AG04449 (cell line): Measurements from ENCODE around the gene FUT3.

Experiments used
- CTCF ChIA-PET: fragments of 350-600 bp; formaldehyde crosslinking; extraction: SDS; loops from one replicate; lab custom pipeline; 2021; ENCODE audit warnings: antibody characterized with exemption; lab: Yijun Ruan, JAX
- POLR2A ChIA-PET: fragments of 400-600, 350-600 bp; formaldehyde crosslinking; extraction: SDS; loops from one replicate; lab custom pipeline; 2020; ENCODE audit warnings: antibody characterized with exemption, inconsistent platforms; lab: Yijun Ruan, JAX
- DNase-seq: peaks from one replicate; pipeline ENCODE4 v3.0.0-alpha.2; 2010; ENCODE audit warnings: low read depth, low spot score
- H3K4me3 ChIP-seq: 2 replicates; pipeline ENCODE4 v1.5.1; 2011; ENCODE audit warnings: low read depth, mild to moderate bottlenecking, control low read depth, low read length
- CTCF ChIP-seq: IDR thresholded peaks from one replicate; pipeline ENCODE4 v1.5.1; 2011; ENCODE audit warnings: mild to moderate bottlenecking, moderate library complexity, low read length, control low read depth, inconsistent platforms; ENCODE audit not compliant: insufficient read depth; ENCODE audit errors: missing control alignments

The FUT3 gene

GRCh38 chr19:5811117-5811516, 40.1 kb downstream of the FUT3 start:
- POLR2A ChIA-PET, result no interaction called here
- CTCF ChIA-PET, result interaction anchor here (0.8 kb wide), 1 partner anchor 12 kb away, joined by 3 read pairs; no protein-coding TSS in a partner anchor
- no peak overlapping the region for H3K4me3 ChIP-seq
- TF ChIP-seq CTCF, result no peak
- no peak for DNase-seq

GRCh38 chr19:5809469-5809868, 41.8 kb downstream of the FUT3 start:
- no peak for DNase-seq
- TF ChIP-seq CTCF, result no peak

GRCh38 chr19:5809053-5809452, 42.2 kb downstream of the FUT3 start:
- no peak for DNase-seq
- TF ChIP-seq CTCF, result no peak
- POLR2A ChIA-PET, result no interaction called here
- H3K4me3 ChIP-seq, result no peak overlapping the region
- CTCF ChIA-PET, result interaction anchor here (0.8 to 3.3 kb wide), 5 partner anchors 15 to 229 kb away, joined by 3 to 12 read pairs (median 7); partner anchors contain the start of genes FUT3 and NDUFA11

More at GRCh38 chr19:5809469-5809868, 41.8 kb downstream of the FUT3 start:
- H3K4me3 ChIP-seq, result no peak overlapping the region
- POLR2A ChIA-PET, result no interaction called here
- CTCF ChIA-PET, result no interaction called here

GRCh38 chr19:5808120-5808816, 43.0 kb downstream of the FUT3 start:
- TF ChIP-seq CTCF, result no peak
- ChIA-PET CTCF (interaction anchor here (0.8 to 3.3 kb wide), 7 partner anchors 14 to 230 kb away, joined by 3 to 12 read pairs (median 5); partner anchors contain the start of genes FUT3 and NDUFA11), POLR2A (no interaction called here)
- no peak overlapping the region for H3K4me3 ChIP-seq
- DNase-seq, result no peak

- TF ChIP-seq CTCF, result no peak
- POLR2A ChIA-PET, result no interaction called here
- CTCF ChIA-PET, result interaction anchor here (1.1 to 3.3 kb wide), 7 partner anchors 11 to 215 kb away, joined by 4 to 12 read pairs (median 5); partner anchors contain the start of gene NDUFA11
- no peak overlapping the region for H3K4me3 ChIP-seq
- no peak for DNase-seq
These were observed 44.3 kb downstream of the FUT3 start for GRCh38 chr19:5806905-5807304.

GRCh38 chr19:5806133-5806489, 45.1 kb downstream of the FUT3 start:
- TF ChIP-seq CTCF, result no peak
- no peak for DNase-seq
- ChIA-PET POLR2A (no interaction called here), CTCF (interaction anchor here (1.1 to 3.3 kb wide), 7 partner anchors 10 to 216 kb away, joined by 4 to 12 read pairs (median 5); partner anchors contain the start of gene NDUFA11)
- no peak overlapping the region for H3K4me3 ChIP-seq
